RWPE1 (cell line): Measurements from ENCODE around the gene SAMD8.
A peak's percentile ranks its signal among the peaks of the same experiment; 100 is the strongest.

ENCODE experiments used
- CTCF ChIA-PET: fragments of 350-600 bp; sonication (Branson Sonifier 250); formaldehyde crosslinking; extraction: SDS; loops from one replicate; lab custom pipeline; 2021; lab: Yijun Ruan, JAX
- POLR2A ChIA-PET: fragments of 400-600 bp; formaldehyde crosslinking; extraction: SDS; loops from one replicate; lab custom pipeline; 2020; ENCODE audit warnings: antibody characterized with exemption; ENCODE audit not compliant: low non-redundant PET; lab: Yijun Ruan, JAX
- DNase-seq: peaks from one replicate; pipeline ENCODE4 v3.0.0; 2012; ENCODE audit warnings: low spot score
- H3K27ac ChIP-seq: fragments of 450-650 bp; 2 replicates; pipeline ENCODE4 v1.5.1; 2017
- TF ChIP-seq, protein P1 (sequence below): fragments of 450-650 bp; conservative IDR thresholded peaks from 2 replicates; pipeline ENCODE4 v1.5.1; 2017; ENCODE audit warnings: low read depth, mild to moderate bottlenecking

Gene SAMD8

DNA sequence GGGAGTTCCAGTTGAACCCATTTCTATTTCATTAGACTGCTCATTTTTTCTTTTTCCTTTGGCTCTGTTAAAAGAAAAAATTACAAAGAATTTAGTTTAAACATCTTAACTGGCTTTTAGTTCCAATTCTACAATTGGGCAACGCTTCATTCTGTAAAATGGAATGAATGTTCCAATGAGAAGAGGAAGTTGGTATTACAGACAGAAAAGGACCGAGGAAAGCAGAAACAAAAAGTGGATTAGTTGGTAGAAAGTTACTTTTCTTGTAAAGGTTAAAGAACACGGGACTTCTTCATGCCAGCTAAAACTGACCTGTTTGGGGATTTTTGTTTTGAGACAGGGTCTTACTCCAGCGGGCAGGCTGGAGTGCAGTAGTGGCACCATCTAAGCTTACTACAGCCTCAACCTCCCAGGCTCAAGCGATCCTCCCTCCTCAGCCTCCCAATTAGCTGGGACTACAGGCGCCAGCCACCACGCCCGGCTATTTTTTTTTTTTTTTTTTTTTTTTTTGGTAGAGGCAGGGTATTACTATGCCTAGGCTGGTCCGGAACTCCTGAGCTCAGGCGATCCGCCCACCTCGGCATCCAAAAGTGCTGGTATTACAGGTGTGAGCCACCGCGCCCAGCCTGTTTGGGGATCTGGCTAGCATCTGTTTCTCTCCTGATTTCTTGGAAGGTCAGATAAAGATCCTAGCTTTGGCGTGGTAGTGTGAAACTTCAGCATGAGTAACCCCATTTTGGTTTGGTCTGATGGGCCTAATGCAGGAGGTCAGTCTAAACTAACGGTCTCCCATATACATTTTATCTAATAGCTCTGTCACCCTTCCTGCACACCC lies 97.8 kb downstream of the SAMD8 start:
- TF ChIP-seq, protein P1, sequence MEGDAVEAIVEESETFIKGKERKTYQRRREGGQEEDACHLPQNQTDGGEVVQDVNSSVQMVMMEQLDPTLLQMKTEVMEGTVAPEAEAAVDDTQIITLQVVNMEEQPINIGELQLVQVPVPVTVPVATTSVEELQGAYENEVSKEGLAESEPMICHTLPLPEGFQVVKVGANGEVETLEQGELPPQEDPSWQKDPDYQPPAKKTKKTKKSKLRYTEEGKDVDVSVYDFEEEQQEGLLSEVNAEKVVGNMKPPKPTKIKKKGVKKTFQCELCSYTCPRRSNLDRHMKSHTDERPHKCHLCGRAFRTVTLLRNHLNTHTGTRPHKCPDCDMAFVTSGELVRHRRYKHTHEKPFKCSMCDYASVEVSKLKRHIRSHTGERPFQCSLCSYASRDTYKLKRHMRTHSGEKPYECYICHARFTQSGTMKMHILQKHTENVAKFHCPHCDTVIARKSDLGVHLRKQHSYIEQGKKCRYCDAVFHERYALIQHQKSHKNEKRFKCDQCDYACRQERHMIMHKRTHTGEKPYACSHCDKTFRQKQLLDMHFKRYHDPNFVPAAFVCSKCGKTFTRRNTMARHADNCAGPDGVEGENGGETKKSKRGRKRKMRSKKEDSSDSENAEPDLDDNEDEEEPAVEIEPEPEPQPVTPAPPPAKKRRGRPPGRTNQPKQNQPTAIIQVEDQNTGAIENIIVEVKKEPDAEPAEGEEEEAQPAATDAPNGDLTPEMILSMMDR = no peak
- CTCF ChIA-PET = interaction anchor here (0.6 to 3.2 kb wide), 6 partner anchors 11 to 805 kb away, joined by 3 to 14 read pairs (median 4); no protein-coding TSS in a partner anchor
- POLR2A ChIA-PET = interaction anchor here (0.6 kb wide), 1 partner anchor 20 kb away, joined by 4 read pairs; no protein-coding TSS in a partner anchor
- peak overlapping the region; percentile 99 for H3K27ac ChIP-seq
- DNase-seq = no peak

DNA sequence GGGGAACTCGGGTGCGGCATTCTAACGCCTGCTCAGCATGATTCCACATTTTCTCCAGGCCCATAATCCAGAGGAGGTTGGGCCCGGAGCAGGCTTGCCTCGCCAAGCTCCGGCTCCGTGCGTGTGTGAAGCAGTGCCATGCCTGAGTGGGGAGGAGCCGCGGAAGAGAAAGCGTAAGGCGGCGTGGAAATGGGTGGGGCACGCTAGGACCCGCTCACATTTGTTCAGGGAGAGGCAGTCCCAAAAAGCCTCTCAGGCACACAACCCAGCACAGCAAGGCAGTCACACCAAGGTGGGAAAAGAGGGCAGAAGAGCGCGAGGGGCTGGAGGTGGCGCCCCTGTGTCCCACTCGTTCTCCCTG lies 98.4 kb downstream of the SAMD8 start:
- TF ChIP-seq, protein P1 = no peak
- H3K27ac ChIP-seq = peak overlapping the region; percentile 99
- ChIA-PET CTCF (interaction anchor here (0.8 to 3.2 kb wide), 4 partner anchors 20 to 37 kb away, joined by 3 to 14 read pairs (median 6); no protein-coding TSS in a partner anchor), POLR2A (interaction anchor here (0.6 to 1.8 kb wide), 5 partner anchors 10 to 24 kb away, joined by 3 to 5 read pairs (median 4); no protein-coding TSS in a partner anchor)
- DNase-seq = no peak

DNA sequence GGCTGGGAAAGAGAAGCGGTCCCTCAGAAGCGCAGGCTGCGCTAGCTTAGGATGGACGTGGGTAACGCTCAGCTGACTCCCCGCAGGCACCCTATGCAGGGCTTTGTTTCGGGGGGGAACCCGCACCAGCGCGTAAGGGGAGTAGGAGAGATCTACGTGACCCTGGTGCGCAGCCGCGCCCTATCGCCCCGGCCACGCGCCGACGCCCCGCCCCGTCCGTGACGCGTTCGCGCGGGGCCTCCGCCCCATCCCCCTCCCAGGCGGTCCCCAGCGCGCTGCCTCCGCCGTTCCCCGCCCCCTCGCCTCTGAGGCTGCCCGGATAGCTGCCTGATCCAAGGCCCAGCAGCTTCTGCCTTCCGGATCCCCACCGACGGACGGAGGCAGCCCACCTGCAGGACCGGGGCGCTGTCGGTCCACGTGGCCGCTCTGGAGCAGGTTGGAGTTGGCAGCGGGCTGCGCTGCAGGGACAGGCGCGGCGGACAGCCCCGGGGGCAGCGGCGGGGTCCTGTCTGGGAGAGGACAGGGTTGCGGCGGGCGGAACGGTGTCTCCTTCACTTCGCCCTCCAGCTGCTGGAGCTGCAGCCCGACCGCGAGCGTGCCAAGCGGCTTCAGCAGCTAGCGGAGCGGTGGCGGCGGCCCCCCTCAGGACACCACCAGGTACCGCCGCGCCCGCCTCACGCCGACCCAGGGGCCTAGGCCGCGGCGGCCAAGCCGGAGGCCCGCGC lies 99.0 kb downstream of the SAMD8 start, which contains the start of gene VDAC2:
Gene VDAC2, plus strand, starts transcription at position 515 of the 725 bp plus-strand sequence. CDS start 363 bp downstream, outside the sequence.
- TF ChIP-seq, protein P1 = no peak
- H3K27ac ChIP-seq = peak within 1 kb of the TSS; percentile 99
- CTCF ChIA-PET = interaction anchor here (1.2 to 3.2 kb wide), 3 partner anchors 14 to 38 kb away, joined by 6 to 14 read pairs (median 8); no protein-coding TSS in a partner anchor
- POLR2A ChIA-PET = interaction anchor here (0.6 to 1.8 kb wide), 9 partner anchors 9 to 543 kb away, joined by 3 to 8 read pairs (median 4); no protein-coding TSS in a partner anchor
- DNase-seq = peak; percentile 89

DNA sequence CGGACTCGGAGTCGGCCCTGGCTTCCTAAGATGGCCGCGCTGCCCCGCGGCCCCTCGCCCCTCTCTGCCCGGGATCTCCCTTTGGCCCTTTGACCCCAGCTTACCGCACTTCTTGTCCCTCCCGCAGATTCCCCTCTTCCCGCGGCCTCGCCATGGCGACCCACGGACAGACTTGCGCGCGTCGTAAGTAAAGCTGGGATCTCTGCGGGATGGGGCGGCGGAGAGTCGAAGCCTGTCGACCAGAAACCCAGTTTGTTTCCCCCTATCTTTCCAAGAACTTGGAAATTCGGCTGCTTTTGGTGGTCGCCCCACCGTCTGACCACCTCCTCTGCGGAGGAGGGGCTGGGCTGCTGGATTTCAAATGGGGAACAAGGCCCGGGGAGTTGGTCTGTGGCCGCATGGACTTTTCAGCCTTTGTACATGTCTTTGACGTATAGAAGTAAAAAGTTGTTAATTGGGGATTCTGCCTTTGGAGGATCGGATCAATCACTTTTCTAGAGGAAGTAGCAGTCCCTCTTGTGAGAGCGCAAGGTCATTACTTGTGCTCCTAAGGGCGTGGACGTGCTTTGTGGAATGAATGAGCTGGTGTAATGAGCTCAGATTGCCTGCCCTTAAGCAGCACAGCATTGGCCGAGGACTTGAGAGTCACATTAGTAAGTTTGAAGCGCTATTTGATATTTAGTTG lies 99.7 kb downstream of the SAMD8 start:
- peak overlapping the region; percentile 99 for H3K27ac ChIP-seq
- TF ChIP-seq, protein P1 = no peak
- ChIA-PET CTCF (interaction anchor here (0.6 to 3.2 kb wide), 6 partner anchors 13 to 39 kb away, joined by 3 to 14 read pairs (median 6); partner anchors contain the start of gene COMTD1), POLR2A (interaction anchor here (0.6 to 1.8 kb wide), 10 partner anchors 8 to 544 kb away, joined by 3 to 8 read pairs (median 4); no protein-coding TSS in a partner anchor)
- peak; percentile 52 for DNase-seq

DNA sequence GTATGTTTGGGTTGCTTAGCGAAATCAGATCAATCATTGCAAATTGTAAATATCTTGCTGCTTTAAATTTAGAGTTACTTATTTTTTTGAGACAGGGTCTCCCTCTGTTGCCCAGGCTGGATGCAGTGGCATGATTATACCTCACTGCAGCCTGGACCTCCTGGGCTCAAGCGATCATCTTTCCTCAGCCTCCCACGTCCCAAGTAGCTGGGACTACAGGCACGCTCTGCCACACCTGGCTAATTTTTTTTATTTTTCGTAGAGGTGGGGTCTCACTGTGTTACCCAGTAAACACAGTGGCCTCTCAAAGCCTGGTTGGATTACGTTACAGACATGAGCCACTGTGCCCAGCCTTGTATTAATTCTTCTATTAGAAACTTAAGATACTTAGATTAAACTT lies 100.9 kb downstream of the SAMD8 start:
- POLR2A ChIA-PET = no interaction called here
- H3K27ac ChIP-seq = peak overlapping the region; percentile 41; the same call in 1 of the 2 replicates
- CTCF ChIA-PET = interaction anchor here (1.5 to 3.2 kb wide), 3 partner anchors 12 to 23 kb away, joined by 4 to 14 read pairs (median 8); partner anchors contain the start of gene COMTD1
- no peak for DNase-seq
- TF ChIP-seq, protein P1 = no peak
